Psoas muscle (tissue), 8 donors: Measurements from ENCODE around the gene LCE5A. TPM values are rescaled to one million over a fixed set of nuclear protein-coding genes. Genes with fewer than 3 reads are reported as not detected.
"Not testable (repeated sequence)": the region's sequence is repeated elsewhere in the genome, so short reads cannot be mapped to it uniquely, and the experiment has no call there.

Source experiments
- ATAC-seq, 4 donors: fragments of 200-7000 bp; cut with Tn5 transposase; one replicate each; pipeline ENCODE4 v1.9.1; 2020; ENCODE audit warnings: moderate library complexity in 3 of 4, mild to moderate bottlenecking in 2 of 4
- DNase-seq, 2 donors: peaks; one replicate each; pipeline ENCODE4 v3.0.0-alpha.2; 2020
- H3K27ac ChIP-seq: fragments of 200-600 bp; one replicate; pipeline ENCODE4 v1.8.0; 2022
- H3K27me3 ChIP-seq, 3 donors: fragments of 200-600 bp in 1 of 3; one replicate each; pipeline versions ENCODE4 v1.6.1 to v1.8.0; 2013 to 2022; ENCODE audit warnings: low read length in 2 of 3, mild to moderate bottlenecking in 2 of 3, moderate library complexity in 1 of 3; ENCODE audit not compliant: insufficient read depth in 3 of 3
- H3K36me3 ChIP-seq, 2 donors: fragments of 200-600 bp in 1 of 2; one replicate each; pipeline versions ENCODE4 v1.6.1 to v1.8.0; 2013 to 2022; ENCODE audit warnings: low read depth in 1 of 2, mild to moderate bottlenecking in 1 of 2, moderate library complexity in 1 of 2; ENCODE audit not compliant: insufficient read depth in 1 of 2
- H3K4me1 ChIP-seq: fragments of 200-600 bp; one replicate; pipeline ENCODE4 v1.8.0; 2022
- H3K4me3 ChIP-seq: fragments of 200-600 bp; one replicate; pipeline ENCODE4 v1.8.0; 2022; ENCODE audit warnings: mild to moderate bottlenecking
- H3K9me3 ChIP-seq: fragments of 200-600 bp; one replicate; pipeline ENCODE4 v1.8.0; 2022
- WGBS, 3 donors: extraction: QIAGEN DNeasy Blood & Tissue Kit; methylation state at CpG; one replicate each; pipeline versions ENCODE4 v1.1.6 to v1.1.7; 2013; 5-methylcytosine and 5-hydroxymethylcytosine counted together
- intact Hi-C, 2 donors: fragments of 100-400 bp; cut with DNase I; formaldehyde crosslinking; loops; one replicate each; pipeline versions ENCODE4 v1.11.0 to v1.14.2; 2022
- polyA plus RNA-seq, 3 donors: library from polyadenylated mRNA; stranded (reverse); fragments of 200-250 nt; gene quantifications; one replicate each; pipeline ENCODE4 v1.2.3, GENCODE V29; 2013
- total RNA-seq, 4 donors: library from RNA; stranded (reverse); fragmentation: NEBNext Ultra II Directional in 2 of 4; extraction: Animal tissue kit (Norgen Biotek cat#: 25700) in 2 of 4; gene quantifications; one replicate each; pipeline versions ENCODE4 v1.2.1 to v1.2.4, GENCODE V29; 2021 to 2023
- TF ChIP-seq, protein P1 (sequence below): fragments of 200-600 bp; IDR thresholded peaks from one replicate; pipeline ENCODE4 v1.8.0; 2022; ENCODE audit warnings: antibody characterized with exemption
- donor health status: healthy with polysubstance abuse.
- donor health status: DM: no; HTN: no; CAD: no; lungs with moderate emphysema.
- donor health status: Bipolar disorder and iron deficiency.
- donor health status: healthy.
- donor health status: DM: yes; HTN: yes; CAD: no.
- donor health status: DM: no; HTN: no; CAD: no.
- donor health status: DM: no; HTN: no; CAD: no.
- donor health status: DM: yes; HTN: yes; CAD: no.

LCE5A gene
- total and polyA plus RNA-seq, 7 donors, result not detected

- Histone ChIP-seq H3K4me1 (no peaks in the 10 kb centered on the region), H3K9me3 (no peaks in the 10 kb centered on the region), H3K27ac (no peak overlapping the region), H3K27me3 (no peaks in the 10 kb centered on the region), H3K4me3 (no peak overlapping the region), H3K36me3 (no peaks in the 10 kb centered on the region)
- TF ChIP-seq, protein P1, sequence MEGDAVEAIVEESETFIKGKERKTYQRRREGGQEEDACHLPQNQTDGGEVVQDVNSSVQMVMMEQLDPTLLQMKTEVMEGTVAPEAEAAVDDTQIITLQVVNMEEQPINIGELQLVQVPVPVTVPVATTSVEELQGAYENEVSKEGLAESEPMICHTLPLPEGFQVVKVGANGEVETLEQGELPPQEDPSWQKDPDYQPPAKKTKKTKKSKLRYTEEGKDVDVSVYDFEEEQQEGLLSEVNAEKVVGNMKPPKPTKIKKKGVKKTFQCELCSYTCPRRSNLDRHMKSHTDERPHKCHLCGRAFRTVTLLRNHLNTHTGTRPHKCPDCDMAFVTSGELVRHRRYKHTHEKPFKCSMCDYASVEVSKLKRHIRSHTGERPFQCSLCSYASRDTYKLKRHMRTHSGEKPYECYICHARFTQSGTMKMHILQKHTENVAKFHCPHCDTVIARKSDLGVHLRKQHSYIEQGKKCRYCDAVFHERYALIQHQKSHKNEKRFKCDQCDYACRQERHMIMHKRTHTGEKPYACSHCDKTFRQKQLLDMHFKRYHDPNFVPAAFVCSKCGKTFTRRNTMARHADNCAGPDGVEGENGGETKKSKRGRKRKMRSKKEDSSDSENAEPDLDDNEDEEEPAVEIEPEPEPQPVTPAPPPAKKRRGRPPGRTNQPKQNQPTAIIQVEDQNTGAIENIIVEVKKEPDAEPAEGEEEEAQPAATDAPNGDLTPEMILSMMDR, result no peak
- intact Hi-C loops, result no loop called here
- ATAC-seq, result no peak
- DNase-seq, result no peak
- 62 to 73% (median 65%) methylated on average over 2 of the region's 2 CpGs for WGBS, 3 donors
Measured at GRCh38 chr1:152487871-152488270, 22.7 kb upstream of the LCE5A start.

DNA sequence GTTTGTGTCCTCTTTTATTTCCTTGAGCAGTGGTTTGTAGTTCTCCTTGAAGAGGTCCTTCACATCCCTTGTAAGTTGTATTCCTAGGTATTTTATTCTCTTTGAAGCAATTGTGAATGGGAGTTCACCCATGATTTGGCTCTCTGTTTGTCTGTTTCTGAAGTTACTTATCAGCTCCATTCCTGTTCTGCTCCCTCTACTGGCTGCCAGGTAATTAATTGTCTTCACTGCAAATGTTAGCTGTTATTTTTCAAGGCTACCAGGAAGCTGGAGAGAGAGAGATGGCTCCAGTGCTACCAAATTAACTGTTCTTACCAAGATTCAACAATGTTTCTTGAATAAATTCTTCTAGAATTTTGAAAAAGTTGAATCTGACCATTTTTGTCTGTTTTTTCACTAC lies 19.1 kb upstream of the LCE5A start:
- intact Hi-C loops, ATAC-seq, H3K36me3 ChIP-seq, DNase-seq, H3K27me3 ChIP-seq, H3K4me3 ChIP-seq, H3K9me3 ChIP-seq, H3K27ac ChIP-seq, H3K4me1 ChIP-seq: not testable (repeated sequence)

GRCh38 chr1:152495066-152495675 lies 15.4 kb upstream of the LCE5A start:
- 27 to 36% (median 29%) methylated on average over 4 of the region's 4 CpGs for WGBS, 3 donors
- H3K27me3 ChIP-seq, result no peaks in the 10 kb centered on the region
- H3K4me1 ChIP-seq, result no peaks in the 10 kb centered on the region
- no peak overlapping the region for H3K27ac ChIP-seq
- ATAC-seq, result no peak
- DNase-seq, result no peak
- H3K9me3 ChIP-seq, result no peaks in the 10 kb centered on the region
- intact Hi-C loops, result no loop called here
- H3K4me3 ChIP-seq, result no peak overlapping the region
- no peaks in the 10 kb centered on the region for H3K36me3 ChIP-seq
- TF ChIP-seq, protein P1, result no peak

GRCh38 chr1:152497273-152497672 lies 13.3 kb upstream of the LCE5A start:
- Histone ChIP-seq H3K4me1 (no peaks in the 10 kb centered on the region), H3K36me3 (no peaks in the 10 kb centered on the region), H3K27me3 (no peaks in the 10 kb centered on the region), H3K27ac (no peak overlapping the region), H3K9me3 (no peaks in the 10 kb centered on the region), H3K4me3 (no peak overlapping the region)
- no peak for DNase-seq
- ATAC-seq, result no peak
- WGBS, 3 donors, result 19 to 23% (median 20%) methylated on average over 2 of the region's 2 CpGs
- TF ChIP-seq, protein P1, result no peak
- intact Hi-C loops, result no loop called here

DNA sequence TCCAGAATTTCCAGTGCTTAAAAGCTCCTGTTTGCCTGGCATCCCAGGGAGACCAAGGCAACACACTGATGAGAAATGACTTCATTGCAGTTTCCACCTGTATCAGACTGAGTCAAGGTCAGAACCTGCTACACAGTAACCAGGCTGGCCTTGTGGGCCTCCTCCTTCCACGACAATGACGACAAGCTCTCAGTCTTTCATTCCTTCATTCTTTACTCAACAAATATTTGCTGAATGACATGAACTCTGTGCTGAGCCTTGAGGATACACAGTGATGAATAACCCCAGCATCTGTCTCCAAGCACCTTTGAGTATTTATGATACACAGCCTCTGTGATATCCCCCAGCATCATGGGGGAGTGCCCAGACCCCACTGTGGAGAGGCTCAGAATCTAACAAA lies 8.9 kb upstream of the LCE5A start:
- intact Hi-C loops, result no loop called here
- 58 to 67% (median 61%) methylated on average over 2 of the region's 2 CpGs for WGBS, 3 donors

More for the DNA sequence above, 8.9 kb upstream of the LCE5A start:
- no peaks in the 10 kb centered on the region for H3K9me3 ChIP-seq
- H3K4me3 ChIP-seq, result no peak overlapping the region
- H3K36me3 ChIP-seq, result no peaks in the 10 kb centered on the region
- DNase-seq (no peak), ATAC-seq (no peak)
- no peaks in the 10 kb centered on the region for H3K27me3 ChIP-seq
- TF ChIP-seq, protein P1, result no peak
- no peaks in the 10 kb centered on the region for H3K4me1 ChIP-seq
- no peak overlapping the region for H3K27ac ChIP-seq
